Measurements from ENCODE around the gene PSG2. TPM values are rescaled to one million over a fixed set of nuclear protein-coding genes. Genes with fewer than 3 reads are reported as not detected.
"Not testable (repeated sequence)": the region's sequence is repeated elsewhere in the genome, so short reads cannot be mapped to it uniquely, and the experiment has no call there.

Gene PSG2
- total RNA-seq, 1 experiment from 2014 or later, result not detected

- no peak for DNase-seq (ENCODE audit: low spot score)
These were observed 4.2 kb downstream of the PSG2 start for GRCh38 chr19:43078311-43078710.

DNA sequence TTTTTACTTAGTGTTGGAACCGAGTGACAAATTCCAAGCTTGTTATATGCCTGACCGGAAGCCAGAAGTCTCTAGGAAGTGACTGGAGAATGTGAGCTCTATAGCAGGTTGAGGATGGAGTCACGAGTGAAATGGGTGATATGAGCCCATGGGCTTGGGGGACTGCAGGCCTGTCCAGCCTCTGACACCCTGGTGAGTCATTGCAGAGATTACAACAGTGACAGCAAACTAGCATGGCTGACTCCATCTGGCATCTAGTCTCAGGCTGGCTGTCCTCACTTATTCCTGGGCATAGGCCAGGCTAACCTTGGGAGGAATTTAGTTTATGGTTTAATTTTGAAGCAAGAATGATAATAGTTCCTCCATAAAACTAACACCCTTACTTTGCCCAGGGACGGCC is 4.6 kb downstream of the PSG2 start:
- DNase-seq (ENCODE audit: low spot score), result peak; percentile 43

GRCh38 chr19:43062418-43062817 is 20.1 kb downstream of the PSG2 start:
- DNase-seq (ENCODE audit: low spot score), result not testable (repeated sequence)

DNA sequence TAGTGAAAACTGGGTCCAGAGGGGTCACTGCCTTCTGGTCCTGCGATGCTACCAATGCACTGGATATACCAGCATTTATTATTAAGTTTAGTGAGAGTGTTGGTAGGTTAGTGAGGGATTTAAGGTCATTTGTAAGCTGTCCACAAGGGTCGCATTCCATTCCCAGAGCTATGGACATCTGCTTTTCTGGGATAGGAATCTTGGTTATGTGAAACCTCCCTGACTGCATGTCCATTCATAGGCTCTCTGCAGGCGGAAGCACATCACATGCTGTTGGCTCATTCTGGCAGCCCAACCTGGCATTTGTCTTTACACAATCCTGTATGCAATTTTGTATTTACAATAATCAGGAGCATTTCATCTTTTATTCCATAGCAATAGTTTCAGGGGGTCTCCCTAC is 21.2 kb downstream of the PSG2 start:
- DNase-seq (ENCODE audit: low spot score), result not testable (repeated sequence)

DNA sequence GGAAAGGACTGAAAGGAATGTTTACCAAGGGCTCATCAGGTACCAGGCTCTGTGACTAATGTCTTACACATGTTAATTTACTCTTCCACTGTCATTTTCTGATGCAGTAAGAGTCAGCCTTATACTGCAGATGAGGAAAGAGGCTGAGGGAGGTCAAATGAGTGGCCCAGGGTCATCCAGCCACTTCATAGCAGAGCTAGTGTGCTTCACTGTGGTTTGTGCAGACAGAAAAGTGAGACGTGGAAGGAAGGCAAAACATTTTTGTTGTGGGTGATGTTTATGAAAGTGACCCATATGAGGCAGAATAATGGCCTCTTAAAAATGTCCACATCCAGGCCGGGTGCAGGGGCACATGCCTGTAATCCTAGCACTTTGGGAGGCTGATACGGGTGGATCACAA is 22.2 kb downstream of the PSG2 start:
- DNase-seq (ENCODE audit: low spot score), result not testable (repeated sequence)

DNA sequence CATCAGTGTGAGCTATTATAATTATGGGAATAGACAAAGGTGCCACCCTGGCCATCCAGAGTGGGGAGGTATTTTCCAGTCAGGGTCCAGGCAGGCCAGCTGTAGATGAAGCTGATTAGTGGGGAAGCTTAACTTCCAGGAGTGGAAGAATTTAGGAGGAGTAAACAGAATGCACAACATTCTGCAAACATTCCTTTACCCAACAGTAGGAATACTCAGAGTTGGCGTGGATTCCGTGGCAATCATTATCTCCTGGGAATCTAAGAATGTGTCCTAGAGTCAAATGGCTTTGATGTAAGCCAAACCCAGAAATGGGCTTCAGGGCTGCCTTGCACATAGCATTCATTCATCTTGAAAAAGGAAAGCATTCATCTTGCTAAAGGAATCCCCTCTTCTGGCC is 23.0 kb downstream of the PSG2 start:
- DNase-seq (ENCODE audit: low spot score), result not testable (repeated sequence)

GRCh38 chr19:43058440-43058839 is 24.1 kb downstream of the PSG2 start:
- DNase-seq (ENCODE audit: low spot score), result not testable (repeated sequence)

- DNase-seq (ENCODE audit: low spot score), result not testable (repeated sequence)
These were observed 34.5 kb downstream of the PSG2 start for GRCh38 chr19:43047966-43048365.

GRCh38 chr19:43046578-43046977 is 35.9 kb downstream of the PSG2 start:
- not testable (repeated sequence) for DNase-seq (ENCODE audit: low spot score)

DNA sequence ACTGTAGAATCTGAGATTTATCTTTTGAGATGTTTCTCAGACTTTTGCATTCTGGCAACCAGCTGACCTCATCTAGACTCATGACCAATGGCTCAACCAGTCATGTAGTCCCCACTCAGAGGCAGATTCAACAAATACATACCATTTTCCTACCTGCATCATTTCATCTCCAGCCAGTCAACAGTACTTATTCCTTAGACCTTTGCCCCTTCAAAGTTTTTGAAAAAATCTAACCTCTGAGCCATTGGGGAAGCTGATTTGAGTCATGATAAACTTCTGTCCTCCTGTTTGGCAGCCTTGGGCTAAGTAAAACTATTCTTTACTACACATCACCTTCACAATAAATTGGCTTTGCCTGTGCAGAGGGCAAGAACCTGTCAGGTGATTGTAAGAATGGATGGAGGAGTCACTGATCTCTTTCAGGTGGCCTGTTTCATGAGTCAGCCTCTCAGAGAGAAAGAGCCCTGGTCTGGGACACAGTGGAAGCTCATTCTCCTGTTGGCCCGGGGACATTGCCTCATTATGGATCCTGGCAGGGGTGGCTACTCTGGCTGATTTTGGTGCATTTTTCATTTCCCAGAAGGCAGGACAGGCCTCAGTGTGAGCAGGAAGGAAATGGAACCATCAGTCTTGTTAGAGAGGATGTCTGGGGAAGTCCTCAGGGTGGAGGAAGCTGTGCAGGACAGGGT is 38.9 kb downstream of the PSG2 start:
- DNase-seq (ENCODE audit: low spot score), result not testable (repeated sequence)

GRCh38 chr19:43031645-43032044 is 50.9 kb downstream of the PSG2 start:
- DNase-seq (ENCODE audit: low spot score), result peak; percentile 33

GRCh38 chr19:43028866-43029265 is 53.6 kb downstream of the PSG2 start:
- DNase-seq (ENCODE audit: low spot score), result no peak

- not testable (repeated sequence) for DNase-seq (ENCODE audit: low spot score)
These were observed 54.5 kb downstream of the PSG2 start for GRCh38 chr19:43027985-43028384.

DNA sequence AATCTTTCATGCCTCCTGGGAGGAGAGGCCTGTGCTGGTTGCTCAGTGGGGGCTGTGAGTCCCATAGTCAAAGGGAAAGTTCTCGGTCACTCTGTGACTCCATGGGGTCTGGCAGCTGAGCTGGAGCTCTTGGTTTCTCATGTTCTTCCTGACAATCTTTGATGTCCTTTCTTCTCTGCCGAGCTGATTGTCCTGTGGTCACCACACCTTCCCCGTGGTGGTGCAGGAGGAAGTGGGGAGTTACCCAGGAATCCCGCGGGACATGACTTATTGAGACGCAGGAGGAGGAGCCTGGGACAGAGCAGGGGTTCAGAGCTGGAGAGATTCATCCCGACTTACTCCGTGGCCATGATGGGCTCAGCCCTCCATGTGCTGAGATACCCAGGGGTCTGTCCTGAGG is 55.4 kb downstream of the PSG2 start:
- DNase-seq (ENCODE audit: low spot score), result not testable (repeated sequence)

- DNase-seq (ENCODE audit: low spot score), result not testable (repeated sequence)
These were observed 56.1 kb downstream of the PSG2 start, which contains the start of gene PSG11 for GRCh38 chr19:43026369-43026768. PSG11 (minus strand) TSS chr19:43026469; CDS start chr19:43026372, 97 bp downstream.

DNA sequence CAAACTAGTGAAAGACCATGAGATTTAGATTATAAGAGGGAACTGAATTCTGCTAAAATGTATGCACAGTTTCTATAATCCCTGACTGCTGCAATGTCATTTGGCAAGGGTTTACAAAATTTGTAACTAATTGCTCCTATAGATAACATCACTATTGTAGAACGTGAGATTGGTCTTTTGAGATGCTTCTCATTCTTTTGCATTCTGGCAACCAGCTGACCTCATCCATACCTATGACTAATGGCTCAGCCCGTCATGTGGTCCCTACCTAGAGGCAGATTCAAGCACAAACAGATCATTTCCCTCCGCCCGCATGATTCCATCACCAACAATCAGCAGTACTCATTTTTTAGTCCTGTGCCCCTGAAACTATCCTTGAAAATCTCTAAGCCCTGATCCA is 60.4 kb downstream of the PSG2 start:
- peak; percentile 59 for DNase-seq (ENCODE audit: low spot score)

GRCh38 chr19:43021629-43022028 is 60.9 kb downstream of the PSG2 start:
- DNase-seq (ENCODE audit: low spot score), result peak; percentile 70

DNA sequence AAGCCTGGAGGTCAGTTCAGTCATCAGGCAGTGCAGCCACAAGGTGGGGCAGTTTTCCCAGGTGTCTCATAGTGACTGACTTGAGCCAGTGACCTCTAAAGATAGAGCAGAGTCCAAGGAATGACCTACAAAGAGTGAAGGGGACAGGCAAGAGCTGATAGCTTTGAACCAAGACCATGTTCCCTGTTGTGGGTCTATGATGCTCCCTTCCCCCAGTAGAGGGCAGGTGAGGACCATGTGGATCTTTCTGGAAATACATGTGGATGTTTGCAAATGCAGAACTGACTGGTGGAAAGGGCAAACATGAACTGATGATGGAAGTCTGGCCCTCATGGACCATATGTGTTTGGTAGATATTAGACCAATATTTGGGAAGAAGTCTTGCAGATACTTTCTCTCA is 62.9 kb downstream of the PSG2 start:
- not testable (repeated sequence) for DNase-seq (ENCODE audit: low spot score)

Other genes with a start within 250 kb of the PSG2 start
- not detected in 2 replicates for gene PSG1, start 203.0 kb downstream of the PSG2 start, total RNA-seq (2014; rRNA removed; shearing (Covaris generic))
- gene PSG6, start 164.8 kb downstream of the PSG2 start, total RNA-seq (2014; rRNA removed; shearing (Covaris generic)), result not detected in 2 replicates
- 0.06 and 0.14 TPM in 2 replicates for gene PSG7, start 145.5 kb downstream of the PSG2 start, total RNA-seq (2014; rRNA removed; shearing (Covaris generic))
- not detected in 2 replicates for gene PSG11, start 56.2 kb downstream of the PSG2 start, total RNA-seq (2014; rRNA removed; shearing (Covaris generic))
- gene PSG5, start 103.8 kb upstream of the PSG2 start, total RNA-seq (2014; rRNA removed; shearing (Covaris generic)), result 2.6 and 4.7 TPM in 2 replicates
- 4.6 and 6.8 TPM in 2 replicates for gene PSG4, start 122.9 kb upstream of the PSG2 start, total RNA-seq (2014; rRNA removed; shearing (Covaris generic))
- gene PSG9, start 186.8 kb upstream of the PSG2 start, total RNA-seq (2014; rRNA removed; shearing (Covaris generic)), result 0.55 and 0.93 TPM in 2 replicates

Data from H4 (cell line).